AG10803 (cell line): Measurements from ENCODE around the gene ACYP1.

Source experiments
- DNase-seq: peaks from one replicate; pipeline ENCODE4 v3.0.0; 2010; ENCODE audit warnings: low read depth
- H3K4me3 ChIP-seq: 2 replicates; pipeline ENCODE4 v1.5.1; 2011; ENCODE audit warnings: mild to moderate bottlenecking, low read length, control low read depth
- CTCF ChIP-seq: conservative IDR thresholded peaks from 2 replicates; pipeline ENCODE4 v1.5.1; 2011; ENCODE audit warnings: mild to moderate bottlenecking, low read length, control low read depth, inconsistent platforms

Gene ACYP1

DNA sequence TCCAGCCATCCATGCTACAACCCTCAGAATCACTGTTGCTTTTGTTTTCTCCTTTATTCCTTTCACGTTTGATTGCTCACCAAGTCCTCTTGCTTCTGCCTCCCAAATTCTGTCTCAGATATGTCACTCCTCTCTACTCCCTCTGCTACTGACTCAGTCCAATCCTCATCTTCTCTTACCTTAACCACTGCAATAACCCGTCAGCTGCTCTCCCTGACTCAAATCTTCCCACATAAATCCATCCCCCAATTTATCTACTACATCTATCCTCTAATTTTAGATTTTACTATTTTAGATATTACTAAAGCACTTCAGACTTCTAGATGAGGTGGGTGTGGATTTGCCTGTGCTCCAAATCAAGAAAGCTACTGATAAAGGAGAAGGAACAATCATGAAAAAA is 37.9 kb downstream of the ACYP1 start:
- no peak for TF ChIP-seq CTCF
- no peak overlapping the region for H3K4me3 ChIP-seq

DNA sequence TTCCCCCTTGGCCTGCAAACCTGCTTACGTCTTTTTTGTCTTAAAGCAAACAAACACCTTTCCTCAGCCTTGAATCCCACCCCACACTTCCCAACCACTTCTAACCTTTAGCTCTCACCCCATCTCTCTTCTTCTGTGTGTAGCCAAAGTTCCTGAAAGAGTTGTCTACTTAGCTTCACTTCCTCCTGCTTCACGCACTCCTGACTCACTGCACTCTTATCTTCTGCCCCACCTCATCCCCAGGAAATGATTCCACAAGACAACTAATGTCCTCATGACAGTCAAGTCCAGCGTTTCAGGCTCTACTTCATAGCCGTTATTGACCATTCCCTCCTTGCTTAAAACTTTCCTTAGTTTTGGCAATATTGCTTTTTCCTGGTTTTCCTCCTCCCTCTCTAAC is 38.7 kb downstream of the ACYP1 start:
- H3K4me3 ChIP-seq, result no peak overlapping the region
- no peak for TF ChIP-seq CTCF
- no peak for DNase-seq

More for the DNA sequence above, 37.9 kb downstream of the ACYP1 start:
- no peak for DNase-seq

- DNase-seq, result no peak
- no peak for TF ChIP-seq CTCF
- H3K4me3 ChIP-seq, result no peak overlapping the region
These were observed 40.7 kb downstream of the ACYP1 start for GRCh38 chr14:75023108-75023507.

DNA sequence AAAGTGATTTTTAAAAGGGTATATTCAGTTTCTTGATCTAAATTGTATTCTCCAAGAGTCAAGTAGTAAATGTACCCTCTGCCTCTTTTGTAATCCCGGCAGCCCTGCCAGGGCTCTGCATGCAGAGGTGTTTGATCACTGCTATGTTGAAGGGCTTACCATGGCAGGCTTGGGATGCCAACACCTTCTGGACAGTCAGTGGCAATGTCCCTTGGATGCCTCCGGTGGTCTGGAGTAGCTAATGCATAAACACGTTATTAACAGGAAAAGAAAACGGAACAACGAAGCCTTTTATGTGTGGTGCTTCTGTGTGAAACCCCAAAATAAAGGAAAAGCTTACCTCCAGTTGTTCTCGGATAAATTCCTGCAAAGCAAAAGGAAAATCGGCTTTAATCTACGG is 41.2 kb downstream of the ACYP1 start:
- TF ChIP-seq CTCF, result peak; percentile 34; the same call in 1 of the 2 replicates
- DNase-seq, result no peak
- H3K4me3 ChIP-seq, result no peak overlapping the region

GRCh38 chr14:75018694-75019093 is 45.1 kb downstream of the ACYP1 start:
- H3K4me3 ChIP-seq, result no peak overlapping the region
- DNase-seq, result no peak
- no peak for TF ChIP-seq CTCF

- TF ChIP-seq CTCF, result no peak
- no peak overlapping the region for H3K4me3 ChIP-seq
- no peak for DNase-seq
These were observed 47.0 kb downstream of the ACYP1 start for GRCh38 chr14:75016815-75017214.

GRCh38 chr14:75015496-75015895 is 48.3 kb downstream of the ACYP1 start:
- no peak for TF ChIP-seq CTCF
- H3K4me3 ChIP-seq, result no peak overlapping the region
- no peak for DNase-seq
